ENCODE results near the gene CTNNBL1. TPM values are rescaled to one million over a fixed set of nuclear protein-coding genes. Genes with fewer than 3 reads are reported as not detected.

Gene CTNNBL1
- total RNA-seq, 1 donor from 2014 or later = 31.3 TPM

DNA sequence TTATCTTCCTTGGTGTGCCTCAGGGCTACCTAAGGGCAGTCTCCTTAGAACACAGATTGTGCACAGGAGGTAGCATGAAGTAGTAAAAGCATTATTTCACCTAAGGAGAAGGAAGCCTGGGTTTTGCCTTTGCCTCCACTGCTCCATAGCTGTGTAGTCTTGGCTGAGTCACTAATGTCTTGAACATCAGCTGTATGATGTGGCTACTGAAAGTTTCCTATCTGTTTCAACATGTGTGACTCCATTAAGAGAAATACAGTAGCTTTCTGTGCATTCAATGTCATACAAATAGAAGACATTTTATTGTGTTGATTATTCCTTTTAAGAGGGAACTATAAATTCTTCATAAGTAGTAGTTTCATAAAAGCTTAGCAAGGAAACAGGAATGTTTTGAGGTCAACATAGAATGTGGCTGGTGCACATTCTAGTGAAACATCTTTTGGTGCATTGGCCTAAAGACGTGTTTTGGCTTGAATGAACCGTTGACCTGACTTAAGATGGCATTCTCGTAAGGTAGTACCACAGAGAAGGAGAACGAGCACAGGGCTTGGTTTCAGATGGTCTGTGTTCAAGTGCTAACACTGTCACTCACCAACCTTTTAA, 70.6 kb downstream of the CTNNBL1 start:
- Histone ChIP-seq H3K9ac (ENCODE audit: low read depth in 1 of 3, low read length in 3 of 3) (no peak overlapping the region), H3K36me3 (ENCODE audit: control insufficient read depth in 3 of 3, insufficient read depth in 3 of 3, low read length in 3 of 3) (peaks cover 3 to 12% (median 11%) of the 10 kb centered on the region in 3 donors), H3K9me3 (ENCODE audit: control insufficient read depth in 3 of 3, low read length in 3 of 3) (no peaks in the 10 kb centered on the region), H3K27me3 (ENCODE audit: control insufficient read depth in 3 of 3, insufficient read depth in 3 of 3, low read length in 3 of 3) (no peaks in the 10 kb centered on the region), H3K27ac (ENCODE audit: low read depth, low read length) (no peak overlapping the region), H3K4me3 (ENCODE audit: low read length in 3 of 3) (no peak overlapping the region), H3K4me1 (ENCODE audit: control insufficient read depth in 3 of 3, insufficient read depth in 3 of 3, low read length in 3 of 3) (peaks cover 0 to 5% (median 3%) of the 10 kb centered on the region in 3 donors)

DNA sequence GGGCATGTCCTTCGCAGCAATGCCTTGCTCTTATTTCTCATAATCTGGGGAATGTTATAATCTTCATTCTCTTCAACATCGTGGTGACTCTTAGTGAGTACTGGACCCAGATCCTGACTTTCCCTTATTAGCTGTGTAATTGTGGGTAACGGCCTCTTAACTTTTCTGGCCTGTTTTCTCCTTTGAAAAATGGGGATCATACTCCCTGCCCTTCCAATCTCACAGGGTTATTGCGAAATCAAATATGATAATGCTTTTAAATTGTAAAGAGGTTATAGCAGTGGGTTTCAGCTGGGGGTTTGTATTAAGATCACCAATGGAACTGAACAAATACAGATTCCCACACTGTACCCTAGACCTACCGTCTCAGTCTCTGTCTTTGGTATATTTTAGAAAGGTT, 77.1 kb downstream of the CTNNBL1 start:
- no peaks in the 10 kb centered on the region for H3K9me3 ChIP-seq (ENCODE audit: control insufficient read depth in 3 of 3, low read length in 3 of 3)
- no peaks in the 10 kb centered on the region for H3K27me3 ChIP-seq (ENCODE audit: control insufficient read depth in 3 of 3, insufficient read depth in 3 of 3, low read length in 3 of 3)
- H3K4me3 ChIP-seq (ENCODE audit: low read length in 3 of 3) = no peak overlapping the region
- peaks cover 0 to 8% (median 3%) of the 10 kb centered on the region in 3 donors for H3K36me3 ChIP-seq (ENCODE audit: control insufficient read depth in 3 of 3, insufficient read depth in 3 of 3, low read length in 3 of 3)
- H3K27ac ChIP-seq (ENCODE audit: low read depth, low read length) = no peak overlapping the region
- H3K4me1 ChIP-seq (ENCODE audit: control insufficient read depth in 3 of 3, insufficient read depth in 3 of 3, low read length in 3 of 3) = peaks cover 4 to 12% (median 5%) of the 10 kb centered on the region in 3 donors
- no peak overlapping the region for H3K9ac ChIP-seq (ENCODE audit: low read depth in 1 of 3, low read length in 3 of 3)

DNA sequence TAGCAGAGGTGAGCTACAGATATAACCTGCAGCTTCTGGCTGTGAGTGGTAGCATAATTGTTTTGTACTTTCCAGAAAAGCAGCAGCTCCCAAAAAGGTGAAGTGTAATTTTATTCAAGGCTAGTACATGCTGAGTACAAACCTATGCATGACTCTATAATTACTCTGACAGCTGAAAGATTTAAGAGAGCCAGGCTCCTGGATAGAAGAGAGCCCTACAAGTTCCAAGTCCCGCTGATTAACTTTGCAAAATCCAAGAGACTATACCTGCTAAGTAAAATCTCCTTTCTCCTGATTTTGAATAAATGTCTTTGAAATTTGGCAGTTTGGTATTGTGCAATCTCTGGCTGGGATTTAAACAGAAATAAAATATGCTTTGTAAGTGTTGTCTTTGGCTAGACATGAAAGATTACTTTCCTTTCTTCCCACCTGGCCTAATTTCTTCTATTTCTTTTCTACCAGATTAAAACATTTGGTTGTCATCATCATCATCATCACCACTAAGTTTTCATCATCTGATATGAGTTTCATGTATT, 79.5 kb downstream of the CTNNBL1 start:
- Histone ChIP-seq H3K36me3 (ENCODE audit: control insufficient read depth in 3 of 3, insufficient read depth in 3 of 3, low read length in 3 of 3) (peaks cover 0 to 5% (median 2%) of the 10 kb centered on the region in 3 donors), H3K9ac (ENCODE audit: low read depth in 1 of 3, low read length in 3 of 3) (no peak overlapping the region), H3K27me3 (ENCODE audit: control insufficient read depth in 3 of 3, insufficient read depth in 3 of 3, low read length in 3 of 3) (no peaks in the 10 kb centered on the region), H3K27ac (ENCODE audit: low read depth, low read length) (peak overlapping the region; percentile 32), H3K4me1 (ENCODE audit: control insufficient read depth in 3 of 3, insufficient read depth in 3 of 3, low read length in 3 of 3) (peaks cover 5 to 22% (median 7%) of the 10 kb centered on the region in 3 donors), H3K9me3 (ENCODE audit: control insufficient read depth in 3 of 3, low read length in 3 of 3) (no peaks in the 10 kb centered on the region), H3K4me3 (ENCODE audit: low read length in 3 of 3) (no peak overlapping the region)

DNA sequence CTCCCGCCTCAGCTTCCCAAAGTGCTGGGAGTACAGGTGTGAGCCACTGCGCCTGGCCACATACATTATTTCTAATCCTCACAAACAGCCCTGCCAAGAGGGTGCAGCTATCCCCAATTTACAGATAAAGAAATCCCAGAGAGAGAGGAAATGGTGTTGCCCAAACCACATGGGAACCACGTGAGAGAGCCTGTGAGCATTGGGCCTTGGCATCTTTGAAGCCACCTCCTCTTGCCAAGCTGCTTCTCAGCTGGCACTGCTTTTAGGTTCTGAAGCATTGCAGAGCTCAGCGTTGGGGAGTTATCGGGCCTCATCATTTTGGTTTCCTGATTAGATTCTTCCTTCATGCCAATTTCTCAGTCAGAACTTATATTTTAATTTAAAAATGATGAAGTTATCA, 80.3 kb downstream of the CTNNBL1 start:
- no peaks in the 10 kb centered on the region for H3K27me3 ChIP-seq (ENCODE audit: control insufficient read depth in 3 of 3, insufficient read depth in 3 of 3, low read length in 3 of 3)
- H3K36me3 ChIP-seq (ENCODE audit: control insufficient read depth in 3 of 3, insufficient read depth in 3 of 3, low read length in 3 of 3) = peaks cover 0 to 5% (median 2%) of the 10 kb centered on the region in 3 donors
- no peak overlapping the region for H3K9ac ChIP-seq (ENCODE audit: low read depth in 1 of 3, low read length in 3 of 3)
- no peaks in the 10 kb centered on the region for H3K9me3 ChIP-seq (ENCODE audit: control insufficient read depth in 3 of 3, low read length in 3 of 3)
- peaks cover 5 to 25% (median 10%) of the 10 kb centered on the region in 3 donors for H3K4me1 ChIP-seq (ENCODE audit: control insufficient read depth in 3 of 3, insufficient read depth in 3 of 3, low read length in 3 of 3)
- no peak overlapping the region for H3K4me3 ChIP-seq (ENCODE audit: low read length in 3 of 3)
- no peak overlapping the region for H3K27ac ChIP-seq (ENCODE audit: low read depth, low read length)

DNA sequence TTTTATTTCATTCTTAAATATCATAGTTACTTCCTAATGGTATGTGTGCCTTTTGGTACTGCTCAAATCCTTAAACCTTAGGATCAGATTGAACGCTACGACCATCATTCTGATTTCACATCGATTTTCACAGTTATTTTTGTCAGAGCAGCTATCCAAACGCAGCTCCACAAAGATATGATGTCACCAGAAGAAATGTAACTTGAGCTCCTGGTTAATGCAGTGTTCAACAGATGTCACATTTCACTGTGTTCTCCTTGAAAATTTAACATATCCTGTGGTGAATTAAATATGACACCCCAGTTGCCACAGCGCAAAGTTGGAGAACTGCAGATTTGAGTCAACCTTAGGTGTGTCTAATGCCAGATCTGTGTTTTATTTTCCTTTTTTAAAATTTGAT, 81.4 kb downstream of the CTNNBL1 start:
- H3K9me3 ChIP-seq (ENCODE audit: control insufficient read depth in 3 of 3, low read length in 3 of 3) = no peaks in the 10 kb centered on the region
- no peak overlapping the region for H3K27ac ChIP-seq (ENCODE audit: low read depth, low read length)
- H3K36me3 ChIP-seq (ENCODE audit: control insufficient read depth in 3 of 3, insufficient read depth in 3 of 3, low read length in 3 of 3) = peaks cover 0 to 2% (median 0%) of the 10 kb centered on the region in 3 donors
- no peak overlapping the region for H3K4me3 ChIP-seq (ENCODE audit: low read length in 3 of 3)
- no peak overlapping the region for H3K9ac ChIP-seq (ENCODE audit: low read depth in 1 of 3, low read length in 3 of 3)
- no peaks in the 10 kb centered on the region for H3K27me3 ChIP-seq (ENCODE audit: control insufficient read depth in 3 of 3, insufficient read depth in 3 of 3, low read length in 3 of 3)
- peaks cover 5 to 25% (median 10%) of the 10 kb centered on the region in 3 donors for H3K4me1 ChIP-seq (ENCODE audit: control insufficient read depth in 3 of 3, insufficient read depth in 3 of 3, low read length in 3 of 3)

DNA sequence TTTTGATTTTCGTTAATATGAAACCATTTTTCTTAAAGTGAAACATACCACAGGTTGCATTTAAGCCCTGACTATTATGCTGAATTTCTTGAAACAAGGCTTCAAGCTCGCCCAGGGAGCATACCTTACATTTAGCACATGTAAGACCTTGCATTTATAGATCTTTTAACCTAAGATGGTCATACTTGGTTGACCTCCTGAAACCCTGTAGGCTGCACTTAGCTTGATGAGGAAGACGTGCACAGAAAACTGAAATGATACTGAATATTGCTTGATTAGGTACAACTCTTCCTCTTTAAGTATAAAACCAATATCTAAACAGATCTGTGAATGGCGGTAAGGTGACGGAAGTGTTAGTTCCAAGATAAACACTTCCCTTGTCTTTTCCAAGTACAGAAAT, 82.2 kb downstream of the CTNNBL1 start:
- no peak overlapping the region for H3K27ac ChIP-seq (ENCODE audit: low read depth, low read length)
- peaks cover 0 to 2% (median 0%) of the 10 kb centered on the region in 3 donors for H3K36me3 ChIP-seq (ENCODE audit: control insufficient read depth in 3 of 3, insufficient read depth in 3 of 3, low read length in 3 of 3)
- H3K4me1 ChIP-seq (ENCODE audit: control insufficient read depth in 3 of 3, insufficient read depth in 3 of 3, low read length in 3 of 3) = peaks cover 5 to 27% (median 10%) of the 10 kb centered on the region in 3 donors
- no peak overlapping the region for H3K9ac ChIP-seq (ENCODE audit: low read depth in 1 of 3, low read length in 3 of 3)
- H3K4me3 ChIP-seq (ENCODE audit: low read length in 3 of 3) = no peak overlapping the region
- no peaks in the 10 kb centered on the region for H3K27me3 ChIP-seq (ENCODE audit: control insufficient read depth in 3 of 3, insufficient read depth in 3 of 3, low read length in 3 of 3)
- no peaks in the 10 kb centered on the region for H3K9me3 ChIP-seq (ENCODE audit: control insufficient read depth in 3 of 3, low read length in 3 of 3)

DNA sequence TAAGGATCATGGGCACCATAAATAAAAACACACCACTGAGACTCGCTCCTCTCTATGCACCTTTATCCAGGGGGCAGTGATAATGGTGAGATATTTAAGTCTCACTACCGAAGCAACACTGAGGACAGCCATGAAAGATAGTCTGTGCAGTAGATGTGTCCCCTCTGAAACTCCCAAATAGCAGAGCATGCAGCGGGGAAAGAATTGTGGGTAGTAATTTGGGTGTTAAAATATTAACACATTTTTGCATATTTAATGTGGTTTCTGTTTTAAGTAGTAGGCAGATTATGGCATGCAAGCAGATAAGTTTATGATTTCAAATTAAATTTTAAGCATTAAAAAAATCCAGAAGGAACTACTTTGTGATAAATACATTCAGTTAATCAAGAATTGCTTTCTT, 82.7 kb downstream of the CTNNBL1 start:
- Histone ChIP-seq H3K4me1 (ENCODE audit: control insufficient read depth in 3 of 3, insufficient read depth in 3 of 3, low read length in 3 of 3) (peaks cover 8 to 31% (median 13%) of the 10 kb centered on the region in 3 donors), H3K36me3 (ENCODE audit: control insufficient read depth in 3 of 3, insufficient read depth in 3 of 3, low read length in 3 of 3) (peaks cover 0 to 2% (median 0%) of the 10 kb centered on the region in 3 donors), H3K9ac (ENCODE audit: low read depth in 1 of 3, low read length in 3 of 3) (no peak overlapping the region), H3K4me3 (ENCODE audit: low read length in 3 of 3) (no peak overlapping the region), H3K27ac (ENCODE audit: low read depth, low read length) (no peak overlapping the region), H3K9me3 (ENCODE audit: control insufficient read depth in 3 of 3, low read length in 3 of 3) (no peaks in the 10 kb centered on the region), H3K27me3 (ENCODE audit: control insufficient read depth in 3 of 3, insufficient read depth in 3 of 3, low read length in 3 of 3) (no peaks in the 10 kb centered on the region)

DNA sequence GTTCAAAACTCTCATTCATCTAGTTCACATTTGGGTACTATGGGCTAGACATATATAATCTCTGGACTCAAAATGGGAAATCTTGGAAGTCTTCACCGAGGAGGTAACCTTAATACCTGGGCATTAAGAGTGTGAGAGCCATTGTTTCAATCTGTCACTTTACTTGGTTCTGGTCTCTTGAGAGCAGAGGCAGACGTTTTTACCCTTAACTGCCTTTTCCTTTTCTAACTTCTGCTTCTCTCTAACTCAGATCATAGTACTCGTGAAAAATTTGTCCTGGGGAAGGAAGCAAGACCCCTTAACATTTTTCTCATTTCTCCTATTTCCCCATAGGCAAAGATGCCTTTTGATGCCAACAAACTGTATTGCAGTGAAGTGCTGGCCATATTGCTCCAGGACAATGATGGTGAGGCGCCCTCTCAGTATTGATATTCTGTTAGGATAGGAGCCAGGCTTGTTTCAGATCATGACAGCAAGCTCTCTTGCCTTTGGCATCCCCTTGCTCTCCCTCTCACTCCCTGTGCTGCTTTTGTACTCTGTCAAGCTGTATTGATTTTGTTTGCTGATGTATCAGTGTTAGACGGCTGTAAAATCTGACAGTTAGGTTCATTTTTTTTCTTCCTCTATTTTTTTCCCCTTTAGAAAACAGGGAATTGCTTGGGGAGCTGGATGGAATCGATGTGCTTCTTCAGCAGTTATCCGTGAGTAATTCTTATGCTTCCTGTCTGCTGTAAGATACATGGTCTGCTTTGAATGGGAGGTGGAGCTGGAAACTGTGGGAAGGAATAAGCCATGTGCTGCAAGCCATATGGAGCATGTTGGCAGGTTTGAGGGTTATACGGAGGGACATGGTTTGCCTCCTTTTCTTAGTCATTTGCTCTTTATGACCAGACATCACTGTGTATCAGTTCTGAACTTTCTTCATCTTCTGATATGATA, 83.5 kb downstream of the CTNNBL1 start:
- no peak overlapping the region for H3K27ac ChIP-seq (ENCODE audit: low read depth, low read length)
- H3K36me3 ChIP-seq (ENCODE audit: control insufficient read depth in 3 of 3, insufficient read depth in 3 of 3, low read length in 3 of 3) = peaks cover 0 to 2% (median 0%) of the 10 kb centered on the region in 3 donors
- no peaks in the 10 kb centered on the region for H3K9me3 ChIP-seq (ENCODE audit: control insufficient read depth in 3 of 3, low read length in 3 of 3)
- no peaks in the 10 kb centered on the region for H3K27me3 ChIP-seq (ENCODE audit: control insufficient read depth in 3 of 3, insufficient read depth in 3 of 3, low read length in 3 of 3)
- no peak overlapping the region for H3K4me3 ChIP-seq (ENCODE audit: low read length in 3 of 3)
- H3K4me1 ChIP-seq (ENCODE audit: control insufficient read depth in 3 of 3, insufficient read depth in 3 of 3, low read length in 3 of 3) = peaks cover 9 to 34% (median 13%) of the 10 kb centered on the region in 3 donors
- H3K9ac ChIP-seq (ENCODE audit: low read depth in 1 of 3, low read length in 3 of 3) = no peak overlapping the region

DNA sequence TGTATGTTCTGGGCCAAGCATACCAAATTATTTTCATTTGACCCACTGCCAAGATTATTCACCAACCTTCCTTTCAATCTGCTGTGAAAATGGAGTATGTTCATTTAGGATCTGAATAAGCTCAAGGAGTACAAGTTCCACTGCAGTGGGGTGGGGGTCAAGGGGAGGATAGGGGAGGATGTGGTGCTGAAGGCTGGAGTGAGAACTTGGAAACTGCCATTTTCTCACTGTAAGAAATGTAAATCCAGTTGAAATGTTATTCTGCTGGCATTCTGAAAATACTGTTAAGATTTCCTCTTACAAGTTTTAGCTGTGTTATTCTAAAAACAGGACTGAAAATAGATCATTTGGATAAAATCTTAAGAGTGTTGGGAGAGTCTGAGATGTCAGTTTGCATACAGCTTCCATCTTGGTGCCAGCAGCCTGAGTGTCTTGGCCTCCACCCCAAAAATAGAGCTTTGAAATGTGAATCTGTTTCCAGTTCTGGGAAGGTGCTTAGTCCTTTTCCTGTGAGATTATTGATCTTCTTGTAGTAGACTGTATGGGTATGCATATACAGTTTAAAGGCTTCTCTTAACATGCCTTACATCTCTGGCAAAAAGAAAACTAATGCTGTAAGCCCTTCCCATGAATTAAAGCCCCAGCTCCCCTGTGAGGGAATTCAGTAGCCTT, 84.3 kb downstream of the CTNNBL1 start:
- H3K9me3 ChIP-seq (ENCODE audit: control insufficient read depth in 3 of 3, low read length in 3 of 3) = no peaks in the 10 kb centered on the region
- H3K4me1 ChIP-seq (ENCODE audit: control insufficient read depth in 3 of 3, insufficient read depth in 3 of 3, low read length in 3 of 3) = peaks cover 5 to 31% (median 10%) of the 10 kb centered on the region in 3 donors
- no peak overlapping the region for H3K4me3 ChIP-seq (ENCODE audit: low read length in 3 of 3)
- peaks cover 0 to 2% (median 0%) of the 10 kb centered on the region in 3 donors for H3K36me3 ChIP-seq (ENCODE audit: control insufficient read depth in 3 of 3, insufficient read depth in 3 of 3, low read length in 3 of 3)
- H3K27ac ChIP-seq (ENCODE audit: low read depth, low read length) = no peak overlapping the region
- H3K9ac ChIP-seq (ENCODE audit: low read depth in 1 of 3, low read length in 3 of 3) = peak overlapping the region in 1 of 3 donors; percentile 1
- no peaks in the 10 kb centered on the region for H3K27me3 ChIP-seq (ENCODE audit: control insufficient read depth in 3 of 3, insufficient read depth in 3 of 3, low read length in 3 of 3)
